GM21786 (cell line): Measurements from ENCODE around the gene CAMSAP1.

ENCODE experiments used
- ATAC-seq: cut with Tn5 transposase; IDR thresholded peaks from one replicate; pipeline ENCODE4 v1.9.1; 2021; ENCODE audit not compliant: unreplicated experiment

CAMSAP1 gene

GRCh38 chr9:135882011-135882410, 25.3 kb downstream of the CAMSAP1 start:
- ATAC-seq, result no peak

- ATAC-seq, result no peak
These were observed 26.9 kb downstream of the CAMSAP1 start for GRCh38 chr9:135880438-135880837.

GRCh38 chr9:135879619-135880018, 27.7 kb downstream of the CAMSAP1 start:
- no peak for ATAC-seq

- no peak for ATAC-seq
These were observed 28.1 kb downstream of the CAMSAP1 start for GRCh38 chr9:135879237-135879601.

GRCh38 chr9:135878528-135879236, 28.7 kb downstream of the CAMSAP1 start:
- no peak for ATAC-seq

- no peak for ATAC-seq
These were observed 29.4 kb downstream of the CAMSAP1 start for GRCh38 chr9:135877791-135878527.

GRCh38 chr9:135876936-135877335, 30.4 kb downstream of the CAMSAP1 start:
- ATAC-seq, result no peak

GRCh38 chr9:135874859-135875258, 32.5 kb downstream of the CAMSAP1 start:
- no peak for ATAC-seq

- ATAC-seq, result no peak
These were observed 37.4 kb downstream of the CAMSAP1 start for GRCh38 chr9:135869909-135870308.

- ATAC-seq, result no peak
These were observed 41.8 kb downstream of the CAMSAP1 start for GRCh38 chr9:135865531-135865930.

GRCh38 chr9:135864447-135865049, 42.8 kb downstream of the CAMSAP1 start:
- no peak for ATAC-seq

GRCh38 chr9:135862809-135863208, 44.5 kb downstream of the CAMSAP1 start:
- no peak for ATAC-seq

- ATAC-seq, result no peak
These were observed 48.7 kb downstream of the CAMSAP1 start for GRCh38 chr9:135858491-135859185.

- ATAC-seq, result no peak
These were observed 49.5 kb downstream of the CAMSAP1 start for GRCh38 chr9:135857843-135858242.

GRCh38 chr9:135857371-135857786, 50.0 kb downstream of the CAMSAP1 start:
- no peak for ATAC-seq

- no peak for ATAC-seq
These were observed 55.6 kb downstream of the CAMSAP1 start for GRCh38 chr9:135851748-135852147.

GRCh38 chr9:135850737-135851136, 56.6 kb downstream of the CAMSAP1 start:
- no peak for ATAC-seq

- no peak for ATAC-seq
These were observed 58.2 kb downstream of the CAMSAP1 start for GRCh38 chr9:135849181-135849580.

- no peak for ATAC-seq
These were observed 58.9 kb downstream of the CAMSAP1 start for GRCh38 chr9:135848341-135849047.

GRCh38 chr9:135847833-135848232, 59.5 kb downstream of the CAMSAP1 start:
- no peak for ATAC-seq

GRCh38 chr9:135840539-135840938, 66.8 kb downstream of the CAMSAP1 start:
- no peak for ATAC-seq
